C4-2B (cell line): Measurements from ENCODE around the gene ASCC2.

Experiments used
- ZFX ChIP-seq: fragments of 450-650 bp; IDR thresholded peaks from 2 replicates; pipeline ENCODE4 v1.6.1; 2017
- TF ChIP-seq, protein P1 (sequence below): fragments of 450-650 bp; conservative IDR thresholded peaks from 2 replicates; pipeline ENCODE4 v1.5.1; 2017; ENCODE audit warnings: mild to moderate bottlenecking

DNA sequence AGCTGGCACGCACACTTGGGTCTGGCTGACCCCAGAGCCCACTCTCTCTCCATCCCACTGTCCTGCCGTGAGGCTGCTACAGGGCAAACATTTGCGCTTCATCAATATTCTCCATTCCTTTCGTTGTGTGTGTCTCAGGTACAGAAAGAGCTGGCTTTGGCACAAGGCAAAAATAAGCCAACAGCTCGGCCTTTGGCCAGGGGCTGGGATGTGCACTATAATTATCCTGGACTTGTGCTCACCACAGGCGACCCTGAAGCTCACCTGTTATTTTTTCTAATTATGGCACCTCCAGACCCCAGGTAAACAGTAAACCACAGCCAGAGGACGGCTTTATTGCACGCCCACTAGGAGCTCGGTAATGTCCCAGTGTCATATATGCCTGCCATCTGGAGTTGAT, 82.2 kb downstream of the ASCC2 start:
- TF ChIP-seq, protein P1, sequence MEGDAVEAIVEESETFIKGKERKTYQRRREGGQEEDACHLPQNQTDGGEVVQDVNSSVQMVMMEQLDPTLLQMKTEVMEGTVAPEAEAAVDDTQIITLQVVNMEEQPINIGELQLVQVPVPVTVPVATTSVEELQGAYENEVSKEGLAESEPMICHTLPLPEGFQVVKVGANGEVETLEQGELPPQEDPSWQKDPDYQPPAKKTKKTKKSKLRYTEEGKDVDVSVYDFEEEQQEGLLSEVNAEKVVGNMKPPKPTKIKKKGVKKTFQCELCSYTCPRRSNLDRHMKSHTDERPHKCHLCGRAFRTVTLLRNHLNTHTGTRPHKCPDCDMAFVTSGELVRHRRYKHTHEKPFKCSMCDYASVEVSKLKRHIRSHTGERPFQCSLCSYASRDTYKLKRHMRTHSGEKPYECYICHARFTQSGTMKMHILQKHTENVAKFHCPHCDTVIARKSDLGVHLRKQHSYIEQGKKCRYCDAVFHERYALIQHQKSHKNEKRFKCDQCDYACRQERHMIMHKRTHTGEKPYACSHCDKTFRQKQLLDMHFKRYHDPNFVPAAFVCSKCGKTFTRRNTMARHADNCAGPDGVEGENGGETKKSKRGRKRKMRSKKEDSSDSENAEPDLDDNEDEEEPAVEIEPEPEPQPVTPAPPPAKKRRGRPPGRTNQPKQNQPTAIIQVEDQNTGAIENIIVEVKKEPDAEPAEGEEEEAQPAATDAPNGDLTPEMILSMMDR: no peak
- no peak for TF ChIP-seq ZFX
